GM21367 (cell line): Measurements from ENCODE around the gene PSMA6.
"Not testable (repeated sequence)": the region's sequence is repeated elsewhere in the genome, so short reads cannot be mapped to it uniquely, and the experiment has no call there.

Experiments
- ATAC-seq: cut with Tn5 transposase; IDR thresholded peaks from one replicate; pipeline ENCODE4 v1.9.1; 2021; ENCODE audit not compliant: unreplicated experiment

PSMA6 gene

GRCh38 chr14:35341751-35342488, 49.7 kb downstream of the PSMA6 start:
- ATAC-seq: no peak

- no peak for ATAC-seq
Observed at GRCh38 chr14:35342489-35343010, 50.4 kb downstream of the PSMA6 start.

GRCh38 chr14:35343702-35344101, 51.5 kb downstream of the PSMA6 start:
- ATAC-seq: no peak

- ATAC-seq: no peak
Observed at GRCh38 chr14:35344107-35344807, 52.1 kb downstream of the PSMA6 start.

GRCh38 chr14:35346738-35347322, 54.6 kb downstream of the PSMA6 start:
- no peak for ATAC-seq

GRCh38 chr14:35347323-35348043, 55.3 kb downstream of the PSMA6 start:
- ATAC-seq: no peak

GRCh38 chr14:35348044-35348380, 55.8 kb downstream of the PSMA6 start:
- ATAC-seq: not testable (repeated sequence)

- ATAC-seq: no peak
Observed at GRCh38 chr14:35349496-35350365, 57.5 kb downstream of the PSMA6 start.

- ATAC-seq: no peak
Observed at GRCh38 chr14:35351497-35351896, 59.3 kb downstream of the PSMA6 start.

GRCh38 chr14:35351897-35352273, 59.7 kb downstream of the PSMA6 start:
- no peak for ATAC-seq

- ATAC-seq: no peak
Observed at GRCh38 chr14:35352274-35353233, 60.4 kb downstream of the PSMA6 start.

- no peak for ATAC-seq
Observed at GRCh38 chr14:35353409-35354172, 61.4 kb downstream of the PSMA6 start.

- ATAC-seq: not testable (repeated sequence)
Observed at GRCh38 chr14:35355235-35355634, 63.1 kb downstream of the PSMA6 start.

- no peak for ATAC-seq
Observed at GRCh38 chr14:35355981-35356841, 64.0 kb downstream of the PSMA6 start.

GRCh38 chr14:35359655-35360054, 67.5 kb downstream of the PSMA6 start:
- ATAC-seq: not testable (repeated sequence)

- no peak for ATAC-seq
Observed at GRCh38 chr14:35361141-35361480, 68.9 kb downstream of the PSMA6 start.

- no peak for ATAC-seq
Observed at GRCh38 chr14:35362450-35362849, 70.3 kb downstream of the PSMA6 start.

- ATAC-seq: no peak
Observed at GRCh38 chr14:35362911-35363374, 70.8 kb downstream of the PSMA6 start.
